Dedifferentiated amniotic fluid mesenchymal stem cell (primary cell): Measurements from ENCODE around the gene STXBP5.
"Not testable (repeated sequence)": the region's sequence is repeated elsewhere in the genome, so short reads cannot be mapped to it uniquely, and the experiment has no call there.

Source experiments
- DNase-seq: peaks from one replicate; pipeline ENCODE4 v3.0.0-alpha.2; 2016; ENCODE audit errors: extremely low spot score

Gene STXBP5

DNA sequence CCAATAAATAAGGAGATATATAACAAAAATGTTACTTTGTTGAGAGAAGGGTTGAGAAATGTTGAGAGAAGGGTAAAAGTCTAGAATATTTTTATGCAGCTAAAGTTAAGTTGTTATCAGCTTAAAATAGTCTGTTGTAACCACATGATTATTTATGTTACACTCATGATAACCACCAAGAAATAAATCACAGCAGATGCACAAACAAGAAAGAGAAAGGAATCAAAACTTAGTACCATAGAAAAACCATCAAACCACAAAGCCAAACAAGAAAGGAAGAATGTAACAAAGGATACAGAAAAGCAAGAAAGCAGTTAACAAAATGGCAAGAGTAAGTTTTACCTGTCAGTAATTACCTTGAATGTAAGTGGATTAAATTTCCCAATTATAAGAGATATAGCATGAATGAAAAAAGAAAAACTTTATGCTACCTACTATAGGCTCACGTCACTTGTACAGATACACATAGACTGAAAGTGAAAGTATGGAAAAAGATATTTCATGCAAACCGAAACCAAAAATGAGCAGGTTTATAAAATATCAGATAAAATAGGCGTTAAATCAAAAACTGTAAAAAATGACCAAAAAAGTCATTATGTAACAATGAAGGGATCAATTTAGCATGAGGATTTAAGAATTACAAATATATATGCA lies 93.6 kb downstream of the STXBP5 start:
- DNase-seq, result no peak

DNA sequence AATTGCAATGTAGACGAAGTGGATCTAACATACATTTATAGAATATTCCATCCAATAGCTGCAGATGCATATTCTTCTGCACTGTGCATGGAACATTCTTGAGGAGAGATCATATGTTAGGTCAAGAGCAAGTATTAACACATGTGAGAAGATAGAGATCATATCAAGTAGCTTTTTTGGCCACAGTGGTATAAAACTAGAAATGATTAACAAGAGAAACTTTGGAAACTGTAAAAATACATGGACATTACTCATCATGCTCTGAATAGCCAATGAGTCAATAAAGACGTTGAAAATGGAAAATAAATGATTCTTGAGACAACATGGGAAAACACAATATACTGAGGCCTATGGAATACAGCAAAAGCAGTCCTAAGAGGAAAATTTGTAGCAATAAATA lies 94.2 kb downstream of the STXBP5 start:
- DNase-seq, result no peak

DNA sequence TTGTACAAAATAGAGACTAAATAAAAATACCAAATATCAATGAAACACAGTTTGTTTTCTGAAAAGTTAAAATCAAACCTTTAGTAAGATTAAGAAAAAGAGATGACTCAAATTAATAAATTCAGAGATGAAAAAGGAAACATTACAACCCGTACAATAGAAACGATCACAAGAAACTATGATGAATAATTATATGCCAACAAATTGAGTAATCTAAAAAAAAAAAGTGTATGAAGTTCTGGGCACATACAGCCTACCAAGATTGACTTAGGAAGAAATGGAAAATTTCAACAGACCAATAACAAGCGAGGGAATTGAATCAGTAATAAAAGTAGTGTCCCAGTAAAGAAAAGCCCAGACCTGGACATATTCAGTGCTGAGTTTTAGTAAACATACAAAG lies 94.8 kb downstream of the STXBP5 start:
- DNase-seq, result no peak

DNA sequence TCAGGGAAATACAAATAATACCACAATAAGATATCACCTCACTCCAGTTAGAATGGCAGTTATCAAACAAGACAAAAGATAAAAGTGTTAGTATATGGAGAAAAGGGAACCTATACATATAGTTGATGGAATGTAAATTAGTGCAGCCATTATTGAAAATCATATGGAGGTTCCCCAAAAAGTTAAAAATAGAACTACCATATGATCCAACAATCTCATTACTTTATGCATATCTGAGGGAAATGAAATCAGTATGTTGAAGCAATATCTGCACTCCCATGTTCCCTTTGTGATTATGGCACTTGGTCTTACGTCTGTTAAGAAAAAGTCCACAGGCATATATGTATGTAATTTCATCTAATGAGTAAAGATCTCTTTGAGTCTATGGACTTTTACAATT lies 96.9 kb downstream of the STXBP5 start:
- no peak for DNase-seq

DNA sequence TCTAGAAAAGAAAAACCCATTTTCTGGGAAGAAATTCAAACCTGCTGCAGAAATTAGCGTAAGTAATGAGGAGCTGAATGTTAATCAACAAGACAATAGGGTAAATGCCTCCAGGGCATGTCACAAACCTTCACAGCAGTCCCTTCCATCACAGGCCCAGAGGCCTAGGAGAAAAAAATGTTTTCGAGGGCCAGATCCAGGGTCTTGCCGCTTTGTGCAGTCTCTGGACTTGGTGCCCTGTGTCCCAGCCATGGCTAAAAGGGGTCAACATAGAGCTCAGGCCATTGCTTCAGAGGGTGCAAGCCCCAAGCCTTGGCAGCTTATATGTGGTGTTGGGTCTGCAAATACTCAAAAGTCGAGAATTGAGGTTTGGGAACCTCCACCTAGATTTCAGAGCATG lies 99.8 kb downstream of the STXBP5 start:
- DNase-seq, result no peak

DNA sequence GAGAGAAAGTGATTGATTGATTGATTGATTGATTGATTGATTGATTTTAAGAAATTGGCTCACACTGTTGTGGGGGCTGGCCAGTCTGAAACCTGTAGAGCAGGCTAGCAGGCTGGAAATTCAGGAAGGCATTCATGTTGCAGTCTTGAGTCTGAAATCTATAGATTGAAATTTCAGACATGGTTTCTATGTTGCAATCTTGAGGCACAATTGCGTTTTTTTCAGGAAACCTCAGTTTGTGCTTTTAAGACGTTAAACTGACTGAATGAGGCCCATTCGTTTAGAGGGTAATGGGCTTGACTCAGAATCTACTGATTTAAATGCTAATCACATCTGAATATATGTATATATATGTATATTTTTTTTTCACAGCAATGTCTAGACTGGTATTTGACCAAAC lies 106.3 kb downstream of the STXBP5 start:
- no peak for DNase-seq

DNA sequence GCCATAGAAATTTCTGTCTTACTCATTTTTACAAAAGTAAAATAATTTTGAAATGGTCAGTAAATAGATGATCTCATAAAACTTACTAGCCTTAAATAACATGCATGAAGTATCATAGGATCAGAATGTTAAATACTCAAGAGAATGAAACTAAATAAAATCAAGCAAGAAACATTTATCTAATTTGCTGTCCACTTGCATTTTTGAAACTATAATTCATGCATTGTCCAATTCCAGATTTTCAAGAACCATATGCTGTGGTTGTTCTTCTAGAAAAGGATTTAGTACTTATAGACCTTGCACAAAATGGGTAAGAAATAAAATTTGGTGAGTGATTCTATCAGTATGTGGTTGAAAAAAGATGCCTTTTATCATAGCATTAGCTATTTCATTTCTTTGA lies 107.0 kb downstream of the STXBP5 start:
- DNase-seq, result peak; percentile 66

DNA sequence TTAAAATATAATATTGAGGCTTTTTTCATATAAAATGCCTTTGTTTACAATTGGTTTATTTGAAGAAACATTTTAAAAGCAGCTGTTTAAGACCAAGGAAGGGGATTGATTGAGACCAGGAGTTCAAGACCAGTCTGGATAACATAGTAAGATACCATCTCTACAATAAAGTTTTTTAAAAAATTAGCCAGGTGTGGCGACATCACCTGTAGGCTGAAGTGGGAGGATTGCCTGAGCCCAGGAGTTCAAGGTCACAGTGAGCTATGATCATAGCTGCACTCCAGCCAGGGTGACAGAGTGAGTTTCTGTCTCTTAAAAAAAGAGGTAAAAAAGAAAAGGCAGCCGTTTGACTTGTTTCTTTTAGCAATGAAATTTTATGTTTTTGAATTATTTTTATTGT lies 117.0 kb downstream of the STXBP5 start:
- no peak for DNase-seq

DNA sequence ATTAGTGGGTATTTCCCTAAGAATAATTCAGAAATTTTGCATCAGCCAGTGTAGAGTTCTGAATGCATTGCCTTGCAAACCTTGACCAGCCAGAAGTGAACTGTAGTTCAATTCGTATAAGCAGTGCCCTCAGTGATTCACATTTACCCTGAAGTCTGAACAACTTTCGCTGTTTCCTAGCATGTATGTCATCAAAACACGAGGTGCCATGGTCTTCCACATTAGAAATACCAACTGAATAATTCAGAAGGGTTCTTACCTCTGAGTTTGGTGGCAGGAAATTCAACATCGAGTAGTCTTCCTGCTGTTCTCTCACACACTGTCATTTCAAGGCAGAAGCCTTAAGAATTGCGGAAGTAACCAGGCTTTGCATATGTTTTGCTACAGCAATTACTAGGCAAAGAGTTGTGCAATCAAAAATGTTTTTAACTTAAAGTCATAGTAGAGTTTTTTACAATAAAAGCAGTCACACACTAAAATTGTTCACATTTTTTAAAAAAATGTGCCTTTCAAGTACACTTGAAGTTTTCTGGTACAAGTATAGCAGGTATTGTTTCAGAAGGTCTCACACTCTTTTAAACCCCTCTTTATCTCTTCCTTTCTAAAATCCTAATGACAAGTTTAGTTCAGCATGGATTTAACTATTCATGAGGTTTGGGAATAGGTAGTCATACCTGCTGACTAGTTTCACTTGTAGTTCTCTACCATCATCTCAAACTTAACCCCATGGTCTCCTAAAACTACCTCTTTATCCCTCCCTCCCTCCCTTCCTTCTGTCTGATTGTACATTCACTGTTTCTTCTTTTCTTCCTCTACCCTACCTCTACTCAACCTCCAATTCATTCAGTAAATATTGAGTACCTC lies 118.3 kb downstream of the STXBP5 start:
- DNase-seq, result peak; percentile 56

DNA sequence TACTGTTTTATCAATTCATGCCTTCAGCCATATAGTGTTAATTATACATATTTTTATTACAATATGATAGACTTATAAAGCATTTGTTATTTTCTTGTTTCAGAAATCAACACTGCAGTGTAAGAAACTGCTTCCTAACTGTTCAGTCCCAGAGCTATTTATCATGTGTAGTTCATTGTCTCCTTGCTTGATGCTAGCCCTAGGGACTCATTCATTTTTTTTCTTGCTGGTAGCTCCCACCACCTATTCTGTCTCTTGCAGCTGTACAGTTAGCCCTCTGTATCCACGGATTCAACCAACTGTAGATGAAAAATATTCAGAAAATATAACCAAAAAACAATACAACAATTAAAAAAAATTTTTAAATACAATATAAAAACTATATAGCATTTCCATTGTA lies 121.3 kb downstream of the STXBP5 start:
- DNase-seq, result no peak

DNA sequence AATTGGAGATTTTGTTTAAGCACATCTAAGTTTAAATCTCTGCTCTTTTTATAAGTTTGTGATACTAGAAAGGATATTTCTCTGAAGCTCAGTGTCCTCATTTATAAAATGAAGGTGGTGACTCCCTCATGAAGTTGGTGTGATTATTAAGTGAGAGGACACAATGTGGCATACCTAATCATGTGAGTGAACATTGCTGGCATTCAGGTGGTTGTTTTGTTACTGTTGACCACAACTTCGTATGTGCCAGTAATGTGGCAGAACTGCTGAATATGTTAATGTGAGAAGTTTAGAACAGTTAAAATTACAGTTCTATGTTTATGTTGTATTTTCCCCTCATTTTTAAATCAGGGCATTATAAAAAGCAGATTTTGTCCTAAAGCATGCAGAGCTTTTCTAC lies 127.2 kb downstream of the STXBP5 start:
- DNase-seq, result no peak

DNA sequence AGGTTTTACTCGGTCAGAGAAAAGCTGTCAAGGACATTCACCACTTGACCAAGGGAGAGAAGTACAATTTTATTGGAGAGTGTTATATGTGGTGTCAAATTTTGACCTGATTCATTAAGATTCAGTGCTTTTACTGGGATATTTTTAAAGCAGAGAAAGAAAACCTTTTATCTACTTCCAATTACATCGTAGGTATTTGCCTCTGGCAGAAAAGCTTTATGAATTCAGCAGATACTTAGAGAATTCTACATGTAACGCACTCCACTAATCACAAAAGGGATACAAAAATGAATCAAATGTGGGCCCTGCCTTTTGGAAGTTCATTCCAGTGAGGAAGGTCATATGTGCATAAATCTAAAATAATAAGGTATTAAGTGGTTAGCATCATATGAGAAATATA lies 133.7 kb downstream of the STXBP5 start:
- DNase-seq, result no peak

DNA sequence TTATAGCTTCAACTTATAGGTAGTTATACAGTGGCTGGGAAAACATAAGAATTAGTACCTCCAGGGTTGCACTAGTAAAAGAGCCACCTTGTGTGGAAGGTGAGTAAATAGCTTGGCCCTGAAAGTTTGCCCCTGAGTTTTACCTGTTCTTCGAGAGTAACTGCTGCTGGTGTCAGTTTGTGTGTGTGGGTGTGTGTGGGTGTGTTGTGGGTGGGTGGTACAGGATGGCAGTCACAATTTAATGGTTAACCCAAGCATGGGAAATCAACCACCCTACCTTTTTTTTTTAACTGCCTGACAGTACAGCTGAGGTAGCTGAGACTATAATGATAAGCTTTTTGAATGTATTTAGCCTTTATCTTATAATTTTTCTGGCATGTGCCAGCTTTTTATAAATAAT lies 137.3 kb downstream of the STXBP5 start:
- no peak for DNase-seq

DNA sequence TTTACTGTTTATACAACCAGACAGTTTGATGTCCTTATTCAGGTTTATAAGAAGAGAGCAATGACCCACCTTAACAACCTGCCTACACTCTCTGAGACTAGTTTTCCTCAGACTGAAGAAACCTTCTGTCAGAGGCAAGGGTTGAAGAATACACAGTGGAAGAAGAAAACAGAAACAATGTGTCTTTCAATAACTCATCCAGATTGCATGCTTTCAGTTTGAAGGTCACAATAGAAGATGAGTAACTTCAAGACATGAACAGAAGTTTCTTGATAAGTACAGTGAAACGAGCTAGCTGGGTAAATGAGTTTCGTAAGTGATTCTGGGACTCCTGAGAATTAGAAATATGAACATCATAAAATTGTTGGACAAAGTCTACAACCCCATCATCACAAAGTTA lies 141.7 kb downstream of the STXBP5 start:
- DNase-seq, result no peak

DNA sequence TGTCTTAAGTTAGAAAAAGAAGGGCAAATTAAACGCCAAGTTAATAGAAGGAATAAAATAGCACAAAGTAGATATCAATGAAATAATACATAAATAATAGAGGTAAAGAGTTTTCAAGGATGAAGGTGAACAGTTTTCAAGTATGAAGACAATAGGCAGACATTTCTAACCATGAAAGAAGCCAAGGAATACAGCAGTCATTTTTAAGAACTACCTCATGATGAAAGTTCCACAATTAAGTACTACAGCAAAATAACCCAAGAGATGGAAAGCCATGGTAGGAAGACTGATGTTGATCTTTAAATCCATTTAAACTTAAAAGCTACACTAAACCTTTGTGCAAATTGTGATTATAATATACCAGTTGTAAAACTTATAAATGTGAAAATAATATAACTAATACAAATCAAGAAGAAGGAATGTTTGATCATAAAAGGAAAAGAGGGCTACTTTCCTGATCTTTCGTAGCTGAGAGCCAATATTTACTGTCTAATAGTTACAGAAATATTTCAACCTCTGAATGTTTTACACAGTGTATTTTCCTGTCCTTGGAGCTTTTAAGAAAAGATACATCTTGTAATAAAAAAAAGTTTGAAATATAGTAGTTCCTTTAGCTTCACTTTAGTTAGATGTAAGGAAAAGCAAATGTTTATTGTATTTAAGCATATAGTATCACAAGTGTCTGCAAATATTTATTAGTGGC lies 143.1 kb downstream of the STXBP5 start:
- no peak for DNase-seq

DNA sequence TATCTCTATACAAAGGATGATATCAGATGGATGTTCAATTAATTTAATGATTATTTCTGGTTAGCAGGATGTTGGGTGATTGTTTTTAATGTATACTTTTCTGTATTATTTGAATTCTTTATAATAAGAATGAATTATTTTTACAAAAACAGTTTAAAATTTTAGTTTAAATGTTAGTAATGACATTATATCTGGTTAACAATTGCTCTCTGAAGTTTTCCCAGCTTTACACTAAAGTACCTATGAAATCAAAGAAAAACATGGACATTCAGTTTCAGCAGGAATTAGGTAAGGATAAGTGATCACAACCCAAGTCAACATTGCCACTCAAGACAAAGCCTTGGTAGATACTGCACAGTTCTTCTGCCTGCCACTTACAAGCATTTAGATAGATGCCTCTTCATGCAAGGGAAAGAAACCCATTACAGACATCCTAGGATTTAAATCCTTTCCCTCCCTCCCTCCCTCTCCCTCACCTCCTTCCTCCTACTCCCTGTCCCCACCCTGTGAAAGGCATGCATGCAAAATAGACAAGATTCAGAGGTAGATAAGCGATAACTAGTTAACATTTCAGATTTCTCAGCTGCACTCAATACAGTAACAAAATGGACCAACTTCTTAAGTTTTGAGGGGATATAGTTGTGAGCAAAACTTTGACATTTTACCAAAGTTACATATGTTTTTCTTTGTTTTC lies 143.8 kb downstream of the STXBP5 start:
- DNase-seq, result no peak

DNA sequence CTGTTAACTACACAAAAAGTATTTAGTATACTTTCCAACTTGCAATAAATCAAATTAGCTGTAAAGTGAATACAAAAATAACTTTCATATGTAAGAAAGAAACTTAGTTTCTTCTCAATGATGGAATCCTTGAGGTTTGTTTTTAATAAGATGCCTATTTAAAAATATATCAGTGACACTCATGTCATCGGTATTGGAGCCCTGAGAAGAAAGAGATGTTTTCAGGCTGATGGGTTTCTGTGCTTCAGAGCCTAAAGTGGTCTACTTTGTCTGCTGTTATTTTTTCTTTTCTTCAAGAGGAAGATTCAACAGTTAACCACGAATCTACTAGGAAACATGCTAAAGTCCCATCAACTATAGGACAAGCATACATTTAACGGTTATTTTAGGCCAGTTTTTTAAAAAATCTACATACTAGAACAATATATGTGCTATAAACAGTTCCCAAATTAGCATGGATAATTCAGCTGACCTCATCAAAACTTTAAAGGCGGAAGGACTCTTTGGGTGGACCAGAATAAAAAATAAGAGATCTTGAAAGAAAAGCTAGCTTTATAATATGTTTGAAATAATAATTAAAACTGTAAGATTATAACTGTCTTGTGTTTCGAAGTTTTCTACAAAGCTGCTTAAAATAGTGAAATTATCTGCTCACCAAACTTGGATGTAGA lies 157.2 kb downstream of the STXBP5 start:
- no peak for DNase-seq

DNA sequence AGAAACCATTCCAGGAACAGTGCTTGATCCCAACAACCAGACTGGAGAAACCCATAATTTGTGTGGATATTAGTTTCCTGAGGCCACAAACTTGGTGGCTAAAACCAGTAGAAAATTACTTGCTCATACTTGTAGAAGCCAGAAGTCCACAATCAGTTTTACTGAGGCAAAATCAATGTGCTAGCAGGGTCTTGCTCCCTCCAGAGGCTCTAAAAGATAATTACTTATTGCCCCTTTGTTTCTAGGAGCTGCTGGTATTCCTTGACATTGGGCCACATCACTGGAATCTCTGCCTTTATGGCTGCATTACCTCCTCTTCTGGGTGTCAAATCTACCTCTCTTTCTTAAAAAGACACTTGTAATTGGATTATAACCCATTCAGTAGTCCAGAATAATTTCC lies 162.1 kb downstream of the STXBP5 start:
- no peak for DNase-seq

DNA sequence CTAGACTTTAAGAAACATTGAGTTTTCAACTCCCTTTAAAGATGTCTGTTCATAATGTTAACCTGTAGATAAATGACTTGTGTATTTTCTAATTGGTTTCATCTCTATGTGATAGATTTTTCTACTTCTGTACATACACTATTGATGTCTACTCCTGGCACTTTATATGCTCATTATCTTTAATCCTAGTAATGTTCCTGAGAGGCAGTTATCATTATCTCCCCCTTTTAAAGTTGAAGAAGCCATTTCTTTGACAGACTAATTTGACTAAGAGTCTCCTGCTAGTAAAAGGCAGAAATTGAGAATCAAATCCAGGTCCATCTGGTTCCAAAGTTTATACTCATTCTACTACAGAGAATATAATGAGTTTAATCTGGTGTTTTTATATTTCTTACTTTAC lies 167.1 kb downstream of the STXBP5 start:
- DNase-seq, result no peak

DNA sequence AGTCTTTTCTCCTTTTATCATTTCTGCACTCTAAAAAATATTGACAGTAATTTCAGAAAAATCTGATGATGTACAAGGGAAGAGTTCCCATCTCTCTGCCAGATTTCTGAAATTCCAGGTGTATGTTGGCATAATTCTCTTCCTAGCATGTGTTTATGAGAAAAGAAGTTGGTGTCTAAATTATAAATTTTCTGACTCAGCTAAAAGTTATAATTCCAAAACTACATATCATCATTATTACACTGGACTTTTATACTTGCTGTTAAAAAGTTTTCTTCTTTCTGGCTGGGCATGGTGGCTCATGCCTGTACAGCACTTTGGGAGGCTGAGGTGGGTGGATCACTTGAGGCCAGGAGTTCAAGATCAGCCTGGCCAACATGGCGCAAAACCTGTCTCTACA lies 168.6 kb downstream of the STXBP5 start:
- no peak for DNase-seq

DNA sequence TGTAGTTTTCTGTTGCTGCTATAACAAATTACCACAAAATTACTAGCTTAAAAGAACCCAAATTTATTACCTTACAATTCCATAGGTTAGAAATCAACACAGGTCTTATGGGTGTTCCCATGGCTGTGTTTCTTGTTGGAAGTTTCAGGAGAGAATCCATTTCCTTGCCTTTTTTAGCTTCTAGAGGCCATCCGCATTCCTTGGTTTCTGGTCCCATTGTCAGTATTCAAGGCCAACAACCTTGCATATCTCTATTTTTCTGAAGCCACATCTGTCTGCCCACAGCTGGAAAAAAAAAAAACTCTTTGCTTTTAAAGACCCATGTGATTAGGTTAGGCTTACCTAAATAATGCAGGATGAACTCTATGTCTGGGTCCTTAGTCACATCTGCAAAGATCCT lies 174.6 kb downstream of the STXBP5 start:
- DNase-seq, result no peak

DNA sequence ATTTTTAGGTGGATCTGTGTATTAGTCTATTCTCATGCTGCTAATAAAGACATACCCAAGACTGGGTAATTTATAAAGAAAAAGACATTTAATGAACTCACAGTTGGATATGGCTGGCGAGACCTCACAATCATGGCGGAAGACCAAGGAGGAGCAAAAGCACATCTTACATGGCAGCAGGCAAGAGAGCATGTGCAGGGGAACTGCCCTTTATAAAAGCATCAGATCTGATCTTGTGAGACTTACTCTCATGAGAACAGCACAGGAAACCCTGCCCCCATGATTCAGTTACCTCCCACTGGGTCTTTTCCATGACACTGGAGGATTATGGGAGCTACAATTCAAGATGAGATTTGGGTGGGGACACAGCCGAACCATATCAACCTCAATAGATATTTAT lies 176.6 kb downstream of the STXBP5 start:
- DNase-seq, result not testable (repeated sequence)
